Lung (tissue), 12 donors: ENCODE results near the gene CLSTN1. TPM values are rescaled to one million over a fixed set of nuclear protein-coding genes. Genes with fewer than 3 reads are reported as not detected.

Experiments
- ATAC-seq: fragments of 200-7000 bp; cut with Tn5 transposase; one replicate; pipeline ENCODE4 v1.9.1; 2020; ENCODE audit warnings: moderate number of reproducible peaks; ENCODE audit not compliant: insufficient read depth, low FRiP score
- DNase-seq, 3 donors: peaks; one replicate each; pipeline ENCODE4 v3.0.0-alpha.2; 2013 to 2017
- H3K27ac ChIP-seq, 2 donors: one replicate each; pipeline ENCODE4 v1.5.1; 2013; ENCODE audit warnings: mild to moderate bottlenecking in 2 of 2, moderate library complexity in 2 of 2, control low read depth in 1 of 2, inconsistent platforms in 1 of 2, low read depth in 1 of 2, low read length in 1 of 2
- H3K27me3 ChIP-seq, 3 donors: one replicate each; pipeline ENCODE4 v1.5.1; 2013; ENCODE audit warnings: low read length in 2 of 3; ENCODE audit not compliant: control insufficient read depth in 3 of 3, insufficient read depth in 3 of 3
- H3K36me3 ChIP-seq, 4 donors: one replicate each; pipeline ENCODE4 v1.5.1; 2013; ENCODE audit warnings: low read length in 4 of 4, mild to moderate bottlenecking in 1 of 4, moderate library complexity in 1 of 4; ENCODE audit not compliant: control insufficient read depth in 4 of 4, insufficient read depth in 4 of 4
- H3K4me1 ChIP-seq, 5 donors: one replicate each; pipeline ENCODE4 v1.5.1; 2013; ENCODE audit warnings: low read length in 5 of 5, mild to moderate bottlenecking in 2 of 5, moderate library complexity in 1 of 5; ENCODE audit not compliant: control insufficient read depth in 5 of 5, insufficient read depth in 5 of 5
- H3K4me3 ChIP-seq: one replicate; pipeline ENCODE4 v1.5.1; 2013; ENCODE audit warnings: mild to moderate bottlenecking, control low read depth, moderate library complexity
- H3K9ac ChIP-seq, 2 donors: one replicate each; pipeline ENCODE4 v1.5.1; 2013; ENCODE audit warnings: low read length in 2 of 2, control low read depth in 1 of 2; ENCODE audit not compliant: insufficient read depth in 1 of 2
- H3K9me3 ChIP-seq, 4 donors: one replicate each; pipeline ENCODE4 v1.5.1; 2013; ENCODE audit warnings: low read length in 3 of 4, mild to moderate bottlenecking in 1 of 4, moderate library complexity in 1 of 4; ENCODE audit not compliant: control insufficient read depth in 4 of 4, insufficient read depth in 3 of 4
- WGBS, 2 donors: extraction: QIAGEN DNeasy Blood & Tissue Kit; methylation state at CpG; one replicate each; pipeline ENCODE4 v1.1.7; 2013; 5-methylcytosine and 5-hydroxymethylcytosine counted together
- polyA plus RNA-seq, 2 donors: library from polyadenylated mRNA; stranded (reverse); fragments of 200-250 nt; gene quantifications; one replicate each; pipeline ENCODE4 v1.2.1, GENCODE V29; 2013
- total RNA-seq, 2 donors: library from RNA; depleted of rRNA in 1 of 2; stranded (reverse); fragments of >200 nt in 1 of 2; gene quantifications; one replicate each; pipeline ENCODE4 v1.2.1, GENCODE V29; 2014 to 2021
- TF ChIP-seq, protein P1 (sequence below): IDR thresholded peaks from 2 replicates; pipeline ENCODE4 v1.5.1; 2012; ENCODE audit warnings: mild to moderate bottlenecking; ENCODE audit errors: control extremely low read depth, extremely low read depth
- donor health status: control.
- donor health status: control.
- donor health status: Bipolar disorder and iron deficiency.
- donor health status: healthy.
- donor health status: DM: yes; HTN: yes; CAD: no.

CLSTN1 gene
- total and polyA plus RNA-seq, 4 donors = 37.1 to 88.0 (median 61.8) TPM

DNA sequence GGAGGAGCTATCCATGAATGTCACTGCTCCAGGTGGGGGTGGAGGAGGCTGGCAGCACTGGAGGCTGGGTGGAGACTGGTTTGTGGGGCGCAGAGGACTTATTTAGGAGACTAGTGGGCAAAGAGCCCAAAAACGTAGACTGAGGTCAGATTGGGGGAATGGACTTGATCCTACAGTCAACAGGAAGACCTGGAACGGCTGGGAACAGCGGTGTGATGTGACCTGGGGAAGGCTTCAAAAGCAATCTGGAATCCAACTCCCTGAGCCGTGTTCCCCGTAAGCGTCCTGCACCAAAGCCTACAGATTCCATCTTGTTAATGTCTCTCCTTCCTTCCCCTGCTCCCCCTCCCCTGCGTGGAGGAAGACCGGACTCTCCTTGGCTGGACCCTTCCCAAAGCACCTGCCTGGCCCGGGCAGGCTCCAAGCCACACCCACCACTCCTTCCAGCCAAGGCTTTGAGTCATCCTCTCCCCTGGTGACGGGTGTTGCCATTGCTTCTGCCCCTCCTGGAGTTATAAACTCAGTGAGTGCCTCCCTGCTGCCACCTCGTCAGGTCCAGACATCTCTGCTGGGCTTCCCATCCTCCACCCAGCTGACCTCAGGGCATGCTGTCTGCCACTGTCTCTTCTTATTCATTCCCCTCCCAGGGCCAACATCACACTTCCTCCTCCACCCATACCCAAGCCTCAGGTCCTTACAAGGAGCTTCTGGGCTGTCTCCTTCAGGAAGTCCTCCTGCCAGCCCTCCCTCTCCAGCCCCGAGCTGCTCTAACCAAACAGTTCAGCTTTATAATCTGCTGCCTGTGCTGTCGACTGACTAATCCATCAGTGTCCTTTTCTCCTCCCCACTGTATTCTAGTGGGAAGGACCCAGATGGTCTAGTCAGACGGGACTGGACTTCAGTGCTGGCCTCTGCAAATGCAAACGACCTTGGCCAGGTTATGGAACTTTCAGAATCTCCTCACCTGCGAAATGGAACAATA, 1.6 kb upstream of the CLSTN1 start:
- H3K4me3 ChIP-seq = no peak overlapping the region
- H3K27me3 ChIP-seq = no peaks in the 10 kb centered on the region
- no peak overlapping the region for H3K9ac ChIP-seq
- peaks cover 0 to 3% (median 0%) of the 10 kb centered on the region in 4 donors for H3K36me3 ChIP-seq
- H3K9me3 ChIP-seq = no peaks in the 10 kb centered on the region
- DNase-seq = peak in 1 of 3 donors; percentile 31
- WGBS, 2 donors = 19 to 27% methylated on average over 15 to 17 of the region's 17 CpGs
- H3K4me1 ChIP-seq = peaks cover 0 to 32% (median 7%) of the 10 kb centered on the region in 5 donors
- peak; percentile 28 for ATAC-seq
- TF ChIP-seq, protein P1, sequence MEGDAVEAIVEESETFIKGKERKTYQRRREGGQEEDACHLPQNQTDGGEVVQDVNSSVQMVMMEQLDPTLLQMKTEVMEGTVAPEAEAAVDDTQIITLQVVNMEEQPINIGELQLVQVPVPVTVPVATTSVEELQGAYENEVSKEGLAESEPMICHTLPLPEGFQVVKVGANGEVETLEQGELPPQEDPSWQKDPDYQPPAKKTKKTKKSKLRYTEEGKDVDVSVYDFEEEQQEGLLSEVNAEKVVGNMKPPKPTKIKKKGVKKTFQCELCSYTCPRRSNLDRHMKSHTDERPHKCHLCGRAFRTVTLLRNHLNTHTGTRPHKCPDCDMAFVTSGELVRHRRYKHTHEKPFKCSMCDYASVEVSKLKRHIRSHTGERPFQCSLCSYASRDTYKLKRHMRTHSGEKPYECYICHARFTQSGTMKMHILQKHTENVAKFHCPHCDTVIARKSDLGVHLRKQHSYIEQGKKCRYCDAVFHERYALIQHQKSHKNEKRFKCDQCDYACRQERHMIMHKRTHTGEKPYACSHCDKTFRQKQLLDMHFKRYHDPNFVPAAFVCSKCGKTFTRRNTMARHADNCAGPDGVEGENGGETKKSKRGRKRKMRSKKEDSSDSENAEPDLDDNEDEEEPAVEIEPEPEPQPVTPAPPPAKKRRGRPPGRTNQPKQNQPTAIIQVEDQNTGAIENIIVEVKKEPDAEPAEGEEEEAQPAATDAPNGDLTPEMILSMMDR = no peak
- H3K27ac ChIP-seq = peak overlapping the region in 1 of 2 donors; percentile 64

DNA sequence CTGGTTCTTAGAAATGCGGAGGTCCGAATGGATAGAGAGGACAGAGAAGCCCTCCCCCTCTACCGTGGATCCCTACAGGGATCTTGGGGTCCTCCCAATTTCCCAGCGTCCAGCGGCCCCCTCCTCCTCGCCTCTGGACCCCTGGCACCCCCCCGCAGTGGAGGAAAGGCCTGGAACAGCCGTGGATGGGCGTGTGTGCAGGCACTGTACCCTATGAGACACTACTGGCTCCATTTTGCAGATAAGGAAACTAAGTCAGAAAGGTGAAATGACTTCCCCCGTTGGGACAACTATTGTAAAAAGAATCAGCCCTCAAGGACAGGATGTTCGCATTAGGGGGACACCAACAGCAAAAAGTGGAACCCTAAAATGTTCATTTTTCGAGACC, 931 bp upstream of the CLSTN1 start:
- TF ChIP-seq, protein P1 = no peak
- 32 to 38% methylated on average over 12 of the region's 12 CpGs for WGBS, 2 donors
- Histone ChIP-seq H3K9me3 (no peaks in the 10 kb centered on the region), H3K27ac (peak overlapping the region; percentile 74 to 84), H3K4me1 (peaks cover 0 to 34% (median 8%) of the 10 kb centered on the region in 5 donors), H3K36me3 (peaks cover 0 to 3% (median 0%) of the 10 kb centered on the region in 4 donors), H3K9ac (no peak overlapping the region), H3K4me3 (no peak overlapping the region), H3K27me3 (no peaks in the 10 kb centered on the region)
- ATAC-seq (no peak), DNase-seq (no peak)

DNA sequence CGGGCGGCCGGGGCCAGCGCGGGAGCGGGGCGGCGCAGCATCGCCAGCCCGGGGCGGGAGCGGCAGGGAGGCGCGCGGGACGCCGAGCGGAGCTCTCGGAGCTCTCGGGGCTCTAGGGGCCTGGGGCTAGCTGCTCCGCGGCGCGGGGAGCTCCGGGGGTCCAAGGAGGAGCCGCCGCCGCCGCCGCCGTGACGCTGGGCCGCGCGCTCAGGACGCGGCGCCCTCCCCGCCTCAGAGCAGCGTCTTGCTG, 147 bp downstream of the CLSTN1 start:
- Histone ChIP-seq H3K9me3 (no peaks in the 10 kb centered on the region), H3K9ac (no peak overlapping the region), H3K36me3 (peaks cover 0 to 3% (median 0%) of the 10 kb centered on the region in 4 donors), H3K27ac (peak overlapping the region; percentile 88 to 95), H3K4me1 (peaks cover 0 to 34% (median 8%) of the 10 kb centered on the region in 5 donors), H3K4me3 (peak overlapping the region; percentile 88), H3K27me3 (no peaks in the 10 kb centered on the region)
- no peak for DNase-seq
- TF ChIP-seq, protein P1 = no peak
- WGBS, 2 donors = 0 to 1% methylated on average over 11 to 40 of the region's 40 CpGs
- peak; percentile 29 for ATAC-seq
